Right renal pelvis (tissue), 4 donors: ENCODE results near the gene TBC1D24. TPM values are rescaled to one million over a fixed set of nuclear protein-coding genes. Genes with fewer than 3 reads are reported as not detected.

Experiments
- DNase-seq, 4 donors: peaks; one replicate each; pipeline ENCODE4 v3.0.0-alpha.2; 2013; ENCODE audit warnings: low read depth in 4 of 4, low spot score in 3 of 4, missing footprints in 1 of 4
- polyA plus RNA-seq, 4 donors: library from polyadenylated mRNA; unstranded; fragments of 120-200 nt; gene quantifications; one replicate each; pipeline ENCODE4 v1.2.1, GENCODE V29; 2013; ENCODE audit not compliant: insufficient read length in 4 of 4

The TBC1D24 gene
- polyA plus RNA-seq, 4 donors: 15.8 to 20.3 (median 17.9) TPM

DNA sequence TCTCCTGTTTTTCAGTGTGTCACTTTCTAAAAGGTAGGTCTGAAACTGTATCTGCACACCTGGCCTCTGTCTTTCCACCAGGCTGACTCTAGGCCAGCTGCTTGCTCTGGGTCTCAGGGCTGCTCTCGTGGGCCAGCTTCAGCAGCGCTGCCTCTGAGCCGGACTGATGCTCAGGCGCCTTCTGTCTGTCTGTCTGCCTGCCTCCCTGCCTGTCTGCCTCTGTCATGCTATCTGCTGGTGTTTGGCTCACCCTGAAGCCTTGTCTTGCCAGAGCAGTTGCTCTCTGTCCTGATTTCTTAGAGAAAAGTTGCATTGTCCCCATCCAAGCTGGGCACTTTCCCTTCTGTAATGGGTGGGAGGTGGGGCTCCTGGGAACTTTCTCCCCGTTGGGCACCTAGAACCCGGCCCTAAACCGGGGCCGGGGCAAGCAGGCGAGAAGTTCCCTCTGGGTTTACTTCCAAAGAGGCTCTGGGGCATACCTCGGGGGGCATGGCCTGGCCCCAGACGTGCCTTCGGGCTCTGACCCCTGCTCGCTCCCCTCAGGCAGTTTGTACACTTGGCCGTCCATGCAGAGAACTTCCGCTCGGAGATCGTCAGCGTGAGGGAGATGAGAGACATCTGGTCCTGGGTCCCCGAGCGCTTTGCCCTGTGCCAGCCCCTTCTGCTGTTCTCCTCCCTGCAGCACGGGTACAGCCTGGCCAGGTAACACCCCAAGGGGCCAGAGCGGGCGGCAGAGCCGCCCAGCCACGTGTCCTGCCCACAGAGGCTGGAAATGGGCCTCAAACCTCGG, 23.0 kb downstream of the TBC1D24 start:
- no peak for DNase-seq

DNA sequence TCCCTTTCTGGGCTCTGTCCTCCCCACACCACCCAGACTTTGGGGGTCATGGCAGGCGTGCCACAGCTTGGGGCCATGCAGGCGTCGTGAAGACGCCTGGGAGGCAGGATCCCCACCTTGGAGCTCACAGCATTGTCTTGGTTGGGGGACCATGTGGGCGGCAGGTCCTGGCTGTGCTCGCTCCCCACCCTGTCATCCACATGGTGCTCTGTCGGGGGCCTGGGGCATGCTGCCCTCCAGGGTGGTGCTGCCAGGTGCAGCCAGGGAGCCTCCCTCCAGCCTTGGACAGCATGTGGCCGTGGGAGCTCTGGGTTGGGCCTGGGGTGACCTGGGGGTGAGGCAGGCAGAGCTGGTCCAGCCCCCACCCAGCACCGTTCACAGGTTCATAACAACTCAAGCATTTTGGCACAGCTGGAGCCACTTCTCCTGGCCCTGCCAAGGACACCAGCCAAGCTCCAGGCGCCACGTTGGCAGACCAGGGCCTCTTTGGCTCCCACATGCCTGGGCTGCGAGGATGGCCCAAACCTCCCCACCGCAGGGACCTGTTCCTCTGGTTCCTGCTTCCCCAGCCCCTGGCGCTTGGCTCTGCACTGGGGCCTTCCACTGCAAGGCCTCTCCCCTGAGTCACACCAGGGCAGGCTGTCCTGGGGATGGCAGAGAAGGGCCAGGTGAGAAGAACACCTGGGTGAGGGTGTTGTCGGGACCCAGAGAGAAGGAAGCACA, 23.8 kb downstream of the TBC1D24 start:
- no peak for DNase-seq

DNA sequence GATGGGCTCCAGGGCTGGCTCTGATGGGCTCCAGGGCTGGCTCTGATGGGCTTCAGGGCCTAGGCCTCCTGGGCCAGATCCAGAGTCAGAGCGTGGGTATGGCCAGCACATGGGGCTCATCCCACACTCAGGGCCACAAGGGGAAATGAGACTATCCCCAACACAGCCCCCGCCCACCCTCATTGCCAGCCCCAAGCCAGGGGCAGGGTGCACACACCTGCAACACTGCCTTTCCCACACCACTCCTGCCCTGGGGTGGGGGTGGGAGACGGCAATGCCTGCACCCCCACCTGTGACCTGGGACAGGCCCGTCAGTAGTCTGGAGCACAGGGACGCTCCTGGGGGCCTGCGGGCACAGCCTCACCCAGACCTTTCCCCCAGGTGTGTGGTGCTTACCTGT, 24.5 kb downstream of the TBC1D24 start:
- DNase-seq: no peak

DNA sequence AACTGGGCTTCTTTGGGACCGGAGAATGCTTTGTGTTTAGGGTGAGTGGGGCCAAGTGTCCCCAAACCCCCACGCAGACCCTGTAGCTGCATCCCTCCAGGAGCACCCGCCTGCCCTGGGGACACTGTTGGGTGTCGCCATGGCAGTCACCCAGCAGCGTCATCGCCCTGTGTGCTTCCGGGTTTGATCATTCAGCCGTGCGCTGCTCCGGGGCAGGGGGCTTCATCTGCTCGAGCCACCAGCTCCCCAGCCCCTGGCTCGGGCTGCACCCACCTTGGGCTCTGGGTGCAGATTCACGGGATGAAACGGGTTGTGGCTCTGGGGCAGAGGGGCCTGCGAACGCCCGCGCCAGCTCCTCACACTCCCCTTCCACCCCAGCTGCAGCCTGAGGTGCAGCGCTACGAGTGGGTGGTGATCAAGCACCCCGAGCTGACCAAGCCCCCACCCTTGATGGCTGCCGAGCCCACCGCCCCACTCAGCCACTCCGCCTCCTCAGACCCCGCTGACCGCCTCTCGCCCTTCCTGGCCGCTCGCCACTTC, 25.0 kb downstream of the TBC1D24 start:
- no peak for DNase-seq

DNA sequence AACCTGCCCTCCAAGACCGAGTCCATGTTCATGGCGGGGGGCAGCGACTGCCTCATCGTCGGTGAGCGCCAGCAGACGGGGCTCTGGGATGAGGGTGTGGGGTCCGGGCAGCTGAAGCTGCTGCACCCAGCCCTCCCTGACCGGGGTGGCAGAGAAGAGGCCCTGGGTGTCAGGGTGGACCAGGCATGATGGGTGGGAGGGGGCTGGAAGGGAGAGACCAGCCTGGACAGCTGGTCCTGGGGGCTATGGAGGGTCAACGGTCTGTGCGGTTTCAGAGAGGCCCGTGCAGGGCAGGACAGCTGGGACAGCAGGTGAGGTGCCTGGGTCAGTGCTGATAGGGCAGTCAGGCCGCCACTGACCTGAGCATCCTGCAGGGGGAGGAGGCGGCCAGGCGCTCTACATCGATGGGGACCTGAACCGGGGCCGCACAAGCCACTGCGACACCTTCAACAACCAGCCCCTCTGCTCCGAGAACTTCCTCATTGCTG, 25.5 kb downstream of the TBC1D24 start:
- DNase-seq: no peak

DNA sequence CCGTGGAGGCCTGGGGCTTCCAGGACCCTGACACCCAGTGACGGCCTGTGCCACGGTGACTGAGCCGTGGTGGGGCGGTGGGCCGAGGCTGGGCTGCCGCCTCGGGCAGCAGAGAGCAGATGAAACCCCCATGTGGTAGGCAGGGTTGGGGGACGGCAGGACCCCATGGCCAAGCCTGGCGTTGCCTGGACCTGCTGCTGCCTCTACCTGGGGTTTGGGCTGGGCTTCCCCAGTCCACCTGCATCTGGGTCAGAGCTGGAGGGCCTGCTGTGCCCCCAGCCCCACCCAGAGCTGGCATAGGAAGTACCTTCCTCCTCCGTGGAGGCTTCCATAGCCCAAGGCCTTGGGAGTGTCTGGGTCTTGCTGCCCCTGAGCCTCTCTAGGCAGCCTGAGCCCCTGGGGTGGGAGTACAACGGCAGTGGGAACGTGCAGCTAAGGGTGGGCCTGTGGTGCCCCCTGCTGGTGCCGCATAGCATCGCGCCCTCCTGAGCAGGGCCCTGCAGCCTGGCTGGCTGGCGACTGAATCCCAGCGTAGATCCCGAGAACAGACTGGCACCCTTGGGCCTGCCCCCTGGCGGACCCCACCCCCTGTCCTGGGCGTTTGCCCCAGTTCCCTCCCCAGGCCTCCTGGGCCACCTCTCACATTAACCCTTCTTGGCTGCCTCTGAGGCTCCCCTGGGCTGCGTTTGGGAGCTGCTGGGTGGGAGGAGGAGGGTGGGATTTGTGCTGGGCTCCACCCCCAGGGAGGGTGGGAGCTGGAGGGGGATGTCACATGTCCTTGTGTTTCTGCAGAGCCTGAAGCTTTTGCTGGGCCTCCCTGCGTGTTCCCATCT, 26.2 kb downstream of the TBC1D24 start:
- DNase-seq: peak; percentile 77 to 92 (median 82)

DNA sequence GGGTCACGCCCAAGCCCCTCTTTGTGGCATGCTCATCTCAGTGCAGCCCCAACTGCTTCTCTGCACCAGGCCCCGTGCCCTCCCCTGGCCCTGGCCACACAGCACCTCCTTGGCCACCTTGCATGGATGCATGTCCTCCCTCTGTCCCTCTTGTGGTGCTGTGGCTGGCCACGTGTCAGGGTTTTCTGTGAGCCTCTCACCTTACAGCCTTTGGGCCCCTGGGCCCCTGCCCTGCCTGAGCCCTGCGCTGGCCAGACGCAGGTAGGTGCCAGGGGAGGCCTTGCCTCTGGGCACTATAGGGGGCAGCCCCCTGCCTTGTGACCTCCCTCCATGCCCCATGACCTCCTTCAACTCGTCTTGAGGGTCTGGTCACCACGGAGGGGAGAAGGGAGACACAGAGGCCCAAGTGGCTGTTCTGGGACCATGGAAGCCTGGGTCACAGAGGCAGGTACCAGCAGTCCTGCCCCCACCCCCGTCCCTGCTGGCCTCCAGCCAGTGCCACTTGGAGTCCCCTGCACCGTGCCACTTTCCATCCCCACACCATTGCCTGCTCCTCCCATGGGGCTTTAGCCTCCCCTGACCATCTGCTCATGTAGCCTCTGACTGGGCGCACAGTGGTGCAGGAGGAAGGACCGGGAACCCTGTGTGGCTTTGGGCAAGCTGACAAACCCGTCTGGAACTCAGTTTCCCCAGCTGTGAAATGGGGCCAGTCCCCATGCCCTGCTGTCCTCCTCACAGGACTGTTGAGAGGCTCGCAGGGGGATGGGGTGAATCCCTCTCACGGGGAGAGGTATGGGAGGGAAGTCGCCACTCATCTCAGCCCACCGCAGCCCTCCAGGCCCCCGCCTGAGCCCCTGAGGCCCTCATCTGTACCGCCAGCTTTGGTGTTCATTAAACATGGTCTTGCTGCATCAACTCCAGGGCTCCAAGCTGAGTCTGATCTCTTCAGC, 27.3 kb downstream of the TBC1D24 start:
- DNase-seq: no peak

GRCh38 chr16:2505695-2506094, 30.8 kb downstream of the TBC1D24 start:
- no peak for DNase-seq

GRCh38 chr16:2507052-2507659, 32.2 kb downstream of the TBC1D24 start:
- no peak for DNase-seq

GRCh38 chr16:2507665-2508064, 32.7 kb downstream of the TBC1D24 start:
- DNase-seq: no peak

DNA sequence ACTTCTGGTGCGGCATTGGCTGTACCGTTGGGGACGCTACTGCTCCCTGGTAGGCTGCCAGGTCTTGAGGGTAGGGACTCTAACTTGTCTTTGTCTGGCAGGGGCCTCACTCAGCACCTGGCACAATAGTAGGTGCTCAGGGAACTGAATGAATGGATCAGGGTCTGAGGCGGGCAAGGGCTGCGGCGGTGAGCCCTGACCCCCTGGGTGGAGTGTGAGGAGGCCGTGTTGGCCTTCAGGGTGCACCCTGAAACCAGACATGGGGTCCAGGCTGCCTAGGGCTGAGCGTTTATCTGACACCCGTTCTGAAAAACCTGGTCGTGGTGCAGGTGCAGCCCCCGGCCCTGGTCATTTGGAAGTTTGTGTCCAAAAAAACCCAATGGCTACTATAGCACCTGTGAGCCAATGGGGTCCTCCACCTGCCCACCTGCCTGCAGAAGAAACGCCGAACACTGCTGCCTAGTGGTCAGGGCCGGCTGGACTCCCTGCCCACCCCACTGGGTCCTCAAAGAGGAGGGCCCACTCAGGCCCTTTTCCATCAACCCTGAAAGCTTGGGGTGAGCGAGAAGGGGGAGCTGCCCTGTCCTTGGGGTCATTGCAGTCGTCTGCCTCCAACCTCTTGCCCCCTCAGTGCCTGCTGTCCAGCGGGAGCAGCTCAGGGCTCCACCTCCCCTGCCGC, 33.9 kb downstream of the TBC1D24 start:
- DNase-seq: no peak

DNA sequence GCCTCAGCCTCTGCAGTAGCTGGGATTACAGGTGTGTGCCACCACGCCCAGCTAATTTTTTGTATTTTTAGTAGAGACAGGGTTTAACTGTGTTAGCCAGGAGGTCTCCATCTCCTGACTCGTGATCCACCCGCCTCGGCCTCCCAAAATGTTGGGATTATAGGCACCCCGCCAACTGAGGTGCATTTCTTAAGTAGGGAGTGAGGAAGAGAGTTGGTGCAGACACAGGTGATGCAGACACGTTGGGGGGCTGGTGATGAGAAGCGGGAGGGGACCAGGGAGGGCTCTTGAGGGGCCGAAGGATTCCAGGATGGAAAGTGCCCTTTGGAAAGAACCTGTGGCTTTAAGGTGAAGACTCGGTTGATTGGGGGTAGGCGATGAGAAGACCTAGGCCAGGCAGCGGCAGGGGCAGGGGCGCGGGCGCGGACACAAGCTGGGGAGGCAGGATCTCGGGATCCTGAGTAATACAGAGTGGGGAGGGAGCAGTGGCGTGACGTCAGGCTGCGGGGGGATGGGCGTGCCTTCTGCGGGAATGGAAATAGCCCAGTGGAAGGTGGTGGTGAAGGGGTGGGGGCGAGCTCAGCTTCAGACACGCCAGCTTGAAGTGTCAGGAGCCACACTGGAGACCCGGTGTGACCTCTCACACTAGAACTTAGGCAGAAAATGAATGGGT, 36.3 kb downstream of the TBC1D24 start:
- DNase-seq: no peak

DNA sequence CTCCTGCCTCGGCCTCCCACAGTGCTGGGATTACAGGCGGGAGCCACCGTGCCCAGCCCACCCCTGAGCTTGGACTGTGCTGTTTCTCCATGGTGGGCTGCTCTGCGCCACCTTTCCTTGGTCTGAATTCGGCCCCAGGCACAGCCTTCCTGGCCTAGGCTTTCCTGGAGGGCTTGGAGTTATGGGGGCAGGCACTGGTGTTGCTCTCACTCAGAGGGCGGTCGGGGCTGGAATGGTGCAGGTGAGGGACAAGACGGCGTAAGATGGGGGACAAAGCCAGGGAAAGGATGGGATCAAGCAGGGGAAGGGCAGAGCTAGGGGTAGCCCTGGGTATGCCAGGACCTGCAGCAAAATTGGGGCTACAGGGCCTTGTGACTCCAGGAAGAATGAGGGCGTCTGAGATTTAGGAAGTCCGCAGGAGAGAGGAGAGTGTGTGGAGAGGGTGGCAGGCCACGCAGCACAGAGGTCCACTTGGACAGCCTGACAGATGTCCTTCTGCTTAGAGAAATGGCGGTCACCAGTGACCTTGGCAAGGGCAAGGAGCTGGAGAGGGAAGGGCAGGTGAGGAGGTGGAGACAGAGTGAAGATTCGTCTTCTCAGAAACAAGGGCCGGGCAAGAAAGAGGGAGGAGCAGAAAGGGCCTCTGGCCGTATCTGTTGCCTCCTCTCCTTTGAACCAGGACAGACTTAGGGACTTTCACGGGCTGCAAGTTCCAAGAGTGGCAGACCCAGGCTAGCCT, 37.2 kb downstream of the TBC1D24 start:
- no peak for DNase-seq

- DNase-seq: no peak
Observed at GRCh38 chr16:2512735-2513404, 37.9 kb downstream of the TBC1D24 start.

GRCh38 chr16:2513405-2514332, 38.7 kb downstream of the TBC1D24 start, which contains the start of gene ATP6V0C:
Gene ATP6V0C (plus strand): TSS chr16:2513952. CDS start chr16:2514104, 152 bp downstream.
- peak; percentile 82 to 87 (median 85) for DNase-seq
